HFF-Myc (cell line): Measurements from ENCODE around the gene ITPKB.
"Not testable (repeated sequence)": the region's sequence is repeated elsewhere in the genome, so short reads cannot be mapped to it uniquely, and the experiment has no call there.

Experiments used
- DNase-seq: peaks from one replicate; pipeline ENCODE4 v3.0.0-alpha.2; 2011; ENCODE audit warnings: low read depth; ENCODE audit errors: extremely low read depth
- H3K4me3 ChIP-seq: replicated peaks from 2 replicates; pipeline ENCODE4 v1.5.1; 2011; ENCODE audit warnings: low read depth, mild to moderate bottlenecking, control low read depth, low read length
- CTCF ChIP-seq: IDR thresholded peaks from 2 replicates; pipeline ENCODE4 v1.5.1; 2012; ENCODE audit warnings: mild to moderate bottlenecking, low read depth, low read length, control low read depth; ENCODE audit errors: missing control alignments

The ITPKB gene

GRCh38 chr1:226772446-226773139, 33.5 kb upstream of the ITPKB start:
- no peak for TF ChIP-seq CTCF
- DNase-seq = no peak
- no peak overlapping the region for H3K4me3 ChIP-seq

GRCh38 chr1:226767170-226767569, 28.1 kb upstream of the ITPKB start:
- DNase-seq, H3K4me3 ChIP-seq: not testable (repeated sequence)

- no peak for TF ChIP-seq CTCF
- H3K4me3 ChIP-seq = no peak overlapping the region
- DNase-seq = no peak
Measured at GRCh38 chr1:226766565-226766964, 27.5 kb upstream of the ITPKB start.

- TF ChIP-seq CTCF = no peak
- DNase-seq = no peak
- no peak overlapping the region for H3K4me3 ChIP-seq
Measured at GRCh38 chr1:226764533-226764932, 25.5 kb upstream of the ITPKB start.

- DNase-seq = peak; percentile 67
- no peak for TF ChIP-seq CTCF
- H3K4me3 ChIP-seq = no peak overlapping the region
Measured at GRCh38 chr1:226763905-226764264, 24.8 kb upstream of the ITPKB start.

GRCh38 chr1:226762988-226763904, 24.2 kb upstream of the ITPKB start:
- no peak for DNase-seq
- H3K4me3 ChIP-seq = no peak overlapping the region
- TF ChIP-seq CTCF = no peak

- TF ChIP-seq CTCF = no peak
- DNase-seq = no peak
- H3K4me3 ChIP-seq = no peak overlapping the region
Measured at GRCh38 chr1:226762055-226762454, 23.0 kb upstream of the ITPKB start.
